Epithelial cell of esophagus (primary cell): ENCODE measurements around the gene ACBD6.

Experiments used
- DNase-seq: peaks from one replicate; pipeline ENCODE4 v3.0.0; 2010; ENCODE audit warnings: low read depth
- H3K4me3 ChIP-seq: 2 replicates; pipeline ENCODE4 v1.5.1; 2011; ENCODE audit warnings: mild to moderate bottlenecking, low read length, control low read depth
- CTCF ChIP-seq: IDR thresholded peaks from 2 replicates; pipeline ENCODE4 v1.5.1; 2011; ENCODE audit warnings: low read depth, mild to moderate bottlenecking, low read length, control low read depth, inconsistent platforms; ENCODE audit not compliant: insufficient read depth; ENCODE audit errors: missing control alignments

ACBD6 gene

GRCh38 chr1:180542838-180543145 lies 40.4 kb upstream of the ACBD6 start:
- TF ChIP-seq CTCF = no peak
- DNase-seq = no peak
- no peak overlapping the region for H3K4me3 ChIP-seq

GRCh38 chr1:180542113-180542837 lies 39.9 kb upstream of the ACBD6 start:
- no peak overlapping the region for H3K4me3 ChIP-seq
- no peak for DNase-seq
- no peak for TF ChIP-seq CTCF

GRCh38 chr1:180540697-180541594 lies 38.6 kb upstream of the ACBD6 start:
- DNase-seq = peak; percentile 27
- H3K4me3 ChIP-seq = no peak overlapping the region
- TF ChIP-seq CTCF = no peak

- TF ChIP-seq CTCF = no peak
- no peak for DNase-seq
- no peak overlapping the region for H3K4me3 ChIP-seq
Measured at GRCh38 chr1:180539136-180539535, 36.8 kb upstream of the ACBD6 start.

GRCh38 chr1:180536821-180537372 lies 34.5 kb upstream of the ACBD6 start:
- no peak for DNase-seq
- no peak for TF ChIP-seq CTCF
- H3K4me3 ChIP-seq = no peak overlapping the region

GRCh38 chr1:180535418-180535999 lies 33.1 kb upstream of the ACBD6 start:
- no peak overlapping the region for H3K4me3 ChIP-seq
- no peak for TF ChIP-seq CTCF
- DNase-seq = no peak
